ENCODE results near the gene PNRC1. TPM values are rescaled to one million over a fixed set of nuclear protein-coding genes. Genes with fewer than 3 reads are reported as not detected.

Gene PNRC1
- polyA plus RNA-seq, 1 of the 3 experiments (the other 2 are of a cell fraction), result 7.8 TPM

- WGBS (ENCODE audit: low lambda C conversion rate), result 5% methylated on average over 20 of the region's 20 CpGs
- Histone ChIP-seq H3K79me2 (ENCODE audit: insufficient read depth) (peaks cover 36% of the 10 kb centered on the region), H3K9ac (peak overlapping the region; percentile 100), H4K20me1 (ENCODE audit: insufficient read depth) (peaks cover 30% of the 10 kb centered on the region), H3K4me1 (ENCODE audit: control insufficient read depth in 1 of 2, insufficient read depth in 2 of 2, low read depth in 1 of 2, low read length in 1 of 2) (peaks cover 4 to 15% of the 10 kb centered on the region in 2 experiments; a peak in 2 of 4 replicates), H3K9me2 (no peaks in the 10 kb centered on the region), H3F3A (replicated peaks; ENCODE audit: insufficient read depth) (peaks cover 15% of the 10 kb centered on the region), H3K4me2 (peak overlapping the region; percentile 73), H3K36me3 (replicated peaks in 1 of 2; ENCODE audit: control insufficient read depth in 1 of 2, insufficient read depth in 2 of 2, low read length in 1 of 2) (peaks cover 11 to 15% of the 10 kb centered on the region in 2 experiments), H3K27ac (ENCODE audit: low read depth in 2 of 2, low read length in 1 of 2) (peak overlapping the region; percentile 89 to 94), H3K4me3 (ENCODE audit: low read depth in 2 of 2, low read length in 1 of 2) (peak overlapping the region; percentile 93 to 95), H3K9me3 (no peaks in the 10 kb centered on the region), H2AFZ (ENCODE audit: low read depth) (peak overlapping the region; percentile 84), H3K27me3 (ENCODE audit: insufficient read depth) (no peaks in the 10 kb centered on the region)
- CTCF ChIA-PET, result interaction anchor here (1.1 to 8.8 kb wide), 5 partner anchors 13 to 296 kb away, joined by 3 to 53 read pairs (median 5); no protein-coding TSS in a partner anchor
- DNase-seq, result peak; percentile 29
- TF ChIP-seq NFIC (IDR thresholded peaks at IDR 0.05; ENCODE audit: borderline replicate concordance) (no peak), IRF3 (IDR thresholded peaks at IDR 0.05; ENCODE audit: low read depth, low read length) (no peak), CTCF (IDR thresholded peaks at IDR 0.05) (no peak), ZBTB33 (IDR thresholded peaks at IDR 0.05; ENCODE audit: borderline replicate concordance, low read depth) (no peak), SIN3A (IDR thresholded peaks at IDR 0.05; ENCODE audit: borderline replicate concordance, low read depth, low read length) (peak; percentile 37; the same call in 1 of the 2 replicates), FOSL2 (IDR thresholded peaks at IDR 0.05; ENCODE audit: borderline replicate concordance, low read depth) (no peak), FOXJ3 (CRISPR knock-in tag; IDR thresholded peaks at IDR 0.05) (no peak)
- POLR2A ChIA-PET, result interaction anchor here (0.6 to 2.0 kb wide), 11 partner anchors 10 to 1379 kb away, joined by 3 to 11 read pairs (median 4); partner anchors contain the start of genes PM20D2, SRSF12 and UBE2J1
Measured at GRCh38 chr6:89079511-89080234, 878 bp upstream of the PNRC1 start.

GRCh38 chr6:89081129-89081422, 525 bp downstream of the PNRC1 start:
- H3K4me2 ChIP-seq, result peak overlapping the region; percentile 85
- CTCF ChIA-PET, result interaction anchor here (0.7 to 8.8 kb wide), 3 partner anchors 14 to 98 kb away, joined by 3 to 53 read pairs (median 5); no protein-coding TSS in a partner anchor
- no peaks in the 10 kb centered on the region for H3K9me2 ChIP-seq
- TF ChIP-seq TAF1 (IDR thresholded peaks at IDR 0.05; ENCODE audit: borderline replicate concordance, low read depth, low read length) (no peak), CTCF (IDR thresholded peaks at IDR 0.05) (no peak), MEF2A (IDR thresholded peaks at IDR 0.05; ENCODE audit: borderline replicate concordance, low read depth) (no peak), TEAD4 (IDR thresholded peaks at IDR 0.05; ENCODE audit: borderline replicate concordance, insufficient read depth) (no peak), EP300 (IDR thresholded peaks at IDR 0.05; ENCODE audit: borderline replicate concordance in 1 of 2, low read depth in 1 of 2, low read length in 1 of 2) (no peak), PBX3 (IDR thresholded peaks at IDR 0.05) (no peak), ZBTB33 (IDR thresholded peaks at IDR 0.05; ENCODE audit: borderline replicate concordance, low read depth) (no peak), SMC3 (IDR thresholded peaks at IDR 0.05; ENCODE audit: low read depth, low read length) (no peak)

More at GRCh38 chr6:89081129-89081422, 525 bp downstream of the PNRC1 start:
- H4K20me1 ChIP-seq (ENCODE audit: insufficient read depth), result peaks cover 44% of the 10 kb centered on the region
- no peak for DNase-seq
- H3K27ac ChIP-seq (ENCODE audit: low read depth in 2 of 2, low read length in 1 of 2), result peak overlapping the region; percentile 94 to 97
- H3K9me3 ChIP-seq, result no peaks in the 10 kb centered on the region
- H3K36me3 ChIP-seq (replicated peaks in 1 of 2; ENCODE audit: control insufficient read depth in 1 of 2, insufficient read depth in 2 of 2, low read length in 1 of 2), result peaks cover 22 to 29% of the 10 kb centered on the region in 2 experiments
- peaks cover 15% of the 10 kb centered on the region for H3F3A ChIP-seq (replicated peaks; ENCODE audit: insufficient read depth)
- no peaks in the 10 kb centered on the region for H3K27me3 ChIP-seq (ENCODE audit: insufficient read depth)
- H3K4me3 ChIP-seq (ENCODE audit: low read depth in 2 of 2, low read length in 1 of 2), result peak overlapping the region; percentile 93 to 95
- peaks cover 44% of the 10 kb centered on the region for H3K79me2 ChIP-seq (ENCODE audit: insufficient read depth)
- 1% methylated on average over 12 of the region's 36 CpGs for WGBS (ENCODE audit: low lambda C conversion rate)
- peaks cover 4 to 18% of the 10 kb centered on the region in 2 experiments; a peak in 2 of 4 replicates for H3K4me1 ChIP-seq (ENCODE audit: control insufficient read depth in 1 of 2, insufficient read depth in 2 of 2, low read depth in 1 of 2, low read length in 1 of 2)
- POLR2A ChIA-PET, result interaction anchor here (0.9 to 1.2 kb wide), 5 partner anchors 36 to 93 kb away, joined by 3 to 11 read pairs (median 5); partner anchors contain the start of genes PM20D2 and SRSF12
- H2AFZ ChIP-seq (ENCODE audit: low read depth), result no peak overlapping the region
- peak overlapping the region; percentile 100 for H3K9ac ChIP-seq
